C4-2B (cell line): Measurements from ENCODE around the gene SAMMSON.

Source experiments
- ZFX ChIP-seq: fragments of 450-650 bp; IDR thresholded peaks from 2 replicates; pipeline ENCODE4 v1.6.1; 2017
- TF ChIP-seq, protein P1 (sequence below): fragments of 450-650 bp; conservative IDR thresholded peaks from 2 replicates; pipeline ENCODE4 v1.5.1; 2017; ENCODE audit warnings: mild to moderate bottlenecking

DNA sequence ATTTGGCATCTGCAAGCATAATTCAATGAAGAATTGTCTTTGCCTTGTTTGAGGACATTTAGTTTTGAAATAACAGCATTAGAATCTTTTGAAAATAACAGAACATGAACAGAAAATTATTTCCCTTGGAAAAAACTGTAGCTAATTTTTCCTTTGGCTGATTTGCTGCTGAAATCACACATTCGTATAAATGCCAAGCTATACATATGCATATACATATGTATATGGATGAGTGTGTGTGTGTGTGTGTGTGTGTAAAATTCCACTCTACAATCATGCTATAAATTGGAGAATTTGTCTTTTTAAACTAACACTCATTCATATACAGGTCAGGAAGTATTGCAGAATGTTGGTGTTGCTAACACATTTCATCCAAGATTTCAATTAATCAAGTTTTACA is 57.9 kb downstream of the SAMMSON start:
- TF ChIP-seq, protein P1, sequence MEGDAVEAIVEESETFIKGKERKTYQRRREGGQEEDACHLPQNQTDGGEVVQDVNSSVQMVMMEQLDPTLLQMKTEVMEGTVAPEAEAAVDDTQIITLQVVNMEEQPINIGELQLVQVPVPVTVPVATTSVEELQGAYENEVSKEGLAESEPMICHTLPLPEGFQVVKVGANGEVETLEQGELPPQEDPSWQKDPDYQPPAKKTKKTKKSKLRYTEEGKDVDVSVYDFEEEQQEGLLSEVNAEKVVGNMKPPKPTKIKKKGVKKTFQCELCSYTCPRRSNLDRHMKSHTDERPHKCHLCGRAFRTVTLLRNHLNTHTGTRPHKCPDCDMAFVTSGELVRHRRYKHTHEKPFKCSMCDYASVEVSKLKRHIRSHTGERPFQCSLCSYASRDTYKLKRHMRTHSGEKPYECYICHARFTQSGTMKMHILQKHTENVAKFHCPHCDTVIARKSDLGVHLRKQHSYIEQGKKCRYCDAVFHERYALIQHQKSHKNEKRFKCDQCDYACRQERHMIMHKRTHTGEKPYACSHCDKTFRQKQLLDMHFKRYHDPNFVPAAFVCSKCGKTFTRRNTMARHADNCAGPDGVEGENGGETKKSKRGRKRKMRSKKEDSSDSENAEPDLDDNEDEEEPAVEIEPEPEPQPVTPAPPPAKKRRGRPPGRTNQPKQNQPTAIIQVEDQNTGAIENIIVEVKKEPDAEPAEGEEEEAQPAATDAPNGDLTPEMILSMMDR: no peak
- TF ChIP-seq ZFX: no peak
